ENCODE measurements around the gene ALMS1.
"Not testable (repeated sequence)": the region's sequence is repeated elsewhere in the genome, so short reads cannot be mapped to it uniquely, and the experiment has no call there.

Gene ALMS1

GRCh38 chr2:73630662-73631266, 245.1 kb downstream of the ALMS1 start:
- DNase-seq (ENCODE audit: low read depth); H3K4me3 ChIP-seq (ENCODE audit: control insufficient read depth, low read depth, low read length): not testable (repeated sequence)
- TF ChIP-seq CTCF (IDR thresholded peaks at IDR 0.05; ENCODE audit: control insufficient read depth, insufficient read depth, low read depth, low read length, missing control alignments): peak; percentile 61

- not testable (repeated sequence) for H3K4me3 ChIP-seq (ENCODE audit: control insufficient read depth, low read depth, low read length); DNase-seq (ENCODE audit: low read depth)
These were observed 251.3 kb downstream of the ALMS1 start for GRCh38 chr2:73636977-73637376.

GRCh38 chr2:73638429-73638828, 252.8 kb downstream of the ALMS1 start:
- DNase-seq (ENCODE audit: low read depth): no peak
- no peak overlapping the region for H3K4me3 ChIP-seq (ENCODE audit: control insufficient read depth, low read depth, low read length)
- no peak for TF ChIP-seq CTCF (IDR thresholded peaks at IDR 0.05; ENCODE audit: control insufficient read depth, insufficient read depth, low read depth, low read length, missing control alignments)

GRCh38 chr2:73640511-73640911, 254.9 kb downstream of the ALMS1 start:
- DNase-seq (ENCODE audit: low read depth): no peak
- no peak overlapping the region for H3K4me3 ChIP-seq (ENCODE audit: control insufficient read depth, low read depth, low read length)
- no peak for TF ChIP-seq CTCF (IDR thresholded peaks at IDR 0.05; ENCODE audit: control insufficient read depth, insufficient read depth, low read depth, low read length, missing control alignments)

- no peak for DNase-seq (ENCODE audit: low read depth)
- TF ChIP-seq CTCF (IDR thresholded peaks at IDR 0.05; ENCODE audit: control insufficient read depth, insufficient read depth, low read depth, low read length, missing control alignments): no peak
- no peak overlapping the region for H3K4me3 ChIP-seq (ENCODE audit: control insufficient read depth, low read depth, low read length)
These were observed 255.5 kb downstream of the ALMS1 start for GRCh38 chr2:73640946-73641766.

- no peak for TF ChIP-seq CTCF (IDR thresholded peaks at IDR 0.05; ENCODE audit: control insufficient read depth, insufficient read depth, low read depth, low read length, missing control alignments)
- no peak for DNase-seq (ENCODE audit: low read depth)
- no peak overlapping the region for H3K4me3 ChIP-seq (ENCODE audit: control insufficient read depth, low read depth, low read length)
These were observed 256.1 kb downstream of the ALMS1 start for GRCh38 chr2:73641767-73642062.

GRCh38 chr2:73642338-73643018, 256.8 kb downstream of the ALMS1 start, which contains the start of gene NAT8:
NAT8 (minus strand) TSS chr2:73642422; CDS start chr2:73641628, 794 bp downstream.
- TF ChIP-seq CTCF (IDR thresholded peaks at IDR 0.05; ENCODE audit: control insufficient read depth, insufficient read depth, low read depth, low read length, missing control alignments): no peak

GRCh38 chr2:73647690-73648089, 262.1 kb downstream of the ALMS1 start:
- DNase-seq (ENCODE audit: low read depth); H3K4me3 ChIP-seq (ENCODE audit: control insufficient read depth, low read depth, low read length): not testable (repeated sequence)

More at GRCh38 chr2:73642338-73643018, 256.8 kb downstream of the ALMS1 start, which contains the start of gene NAT8:
- no peak within 1 kb of the TSS for H3K4me3 ChIP-seq (ENCODE audit: control insufficient read depth, low read depth, low read length)
- no peak for DNase-seq (ENCODE audit: low read depth)

Data from AG09309 (cell line).